Kidney (tissue), 22 donors: ENCODE data around the gene NDUFAF4. TPM values are rescaled to one million over a fixed set of nuclear protein-coding genes. Genes with fewer than 3 reads are reported as not detected.

ENCODE experiments used
- DNase-seq, 5 donors: peaks; one replicate each; pipeline ENCODE4 v3.0.0-alpha.2; 2013 to 2020
- FAIRE-seq: peaks from 2 replicates; lab custom pipeline; 2012; peaks lifted over from hg19 to GRCh38; lab: Jason Lieb, UNC
- H3K27ac ChIP-seq, 2 donors: one replicate each; pipeline ENCODE4 v1.7.0; 2013; ENCODE audit warnings: low read depth in 2 of 2, low read length in 2 of 2, inconsistent platforms in 1 of 2
- H3K27me3 ChIP-seq: one replicate; pipeline ENCODE4 v1.7.1; 2013; ENCODE audit warnings: low read length, inconsistent platforms; ENCODE audit not compliant: control insufficient read depth, insufficient read depth
- H3K36me3 ChIP-seq, 3 donors: one replicate each; pipeline versions ENCODE4 v1.7.0 to v1.7.1; 2013; ENCODE audit warnings: low read length in 3 of 3, control low read depth in 1 of 3, inconsistent platforms in 1 of 3; ENCODE audit not compliant: insufficient read depth in 3 of 3, control insufficient read depth in 2 of 3
- H3K4me1 ChIP-seq, 3 donors: one replicate each; pipeline versions ENCODE4 v1.7.0 to v1.7.1; 2013; ENCODE audit warnings: low read length in 3 of 3, inconsistent platforms in 1 of 3, low read depth in 1 of 3; ENCODE audit not compliant: control insufficient read depth in 2 of 3, insufficient read depth in 2 of 3
- H3K4me3 ChIP-seq, 3 donors: one replicate each; pipeline versions ENCODE4 v1.7.0 to v1.8.1; 2013; ENCODE audit warnings: low read length in 3 of 3, control low read depth in 1 of 3, inconsistent platforms in 1 of 3
- H3K9ac ChIP-seq, 3 donors: one replicate each; pipeline versions ENCODE4 v1.7.0 to v1.7.1; 2013; ENCODE audit warnings: low read length in 3 of 3, control low read depth in 1 of 3, inconsistent platforms in 1 of 3
- H3K9me3 ChIP-seq, 3 donors: one replicate each; pipeline versions ENCODE4 v1.7.0 to v1.7.1; 2013; ENCODE audit warnings: low read length in 3 of 3, control low read depth in 1 of 3, inconsistent platforms in 1 of 3; ENCODE audit not compliant: control insufficient read depth in 2 of 3, insufficient read depth in 1 of 3
- CTCF ChIP-seq: IDR thresholded peaks from 3 replicates; pipeline ENCODE4 v1.5.1; 2012; ENCODE audit warnings: mild to moderate bottlenecking, moderate library complexity, borderline replicate concordance; ENCODE audit not compliant: insufficient read depth; ENCODE audit errors: extremely low read depth
- intact Hi-C: fragments of 100-400 bp; cut with DNase I; formaldehyde crosslinking; loops from one replicate; pipeline ENCODE4 v1.11.1; 2022
- long read RNA-seq, 10 donors: library from polyadenylated mRNA in 1 of 10; unstranded in 1 of 10; transcript quantifications; one replicate each; pipeline ENCODE4 v2.0.0 and lab custom pipeline, GENCODE V29; 2021 to 2026
- polyA plus RNA-seq: library from polyadenylated mRNA; stranded (reverse); fragments of 350-450 nt; fragmentation: Illumina TruSeq; extraction: RNeasy Lipid Tissue Mini Kit (QIAGEN cat#74804); gene quantifications from one replicate; pipeline ENCODE4 v1.2.3, GENCODE V29; 2014; ENCODE audit warnings: low read depth, low replicate concordance; ENCODE audit not compliant: insufficient read depth
- total RNA-seq: library from RNA; stranded (reverse); fragmentation: NEBNext Ultra II Directional; extraction: Animal tissue kit (Norgen Biotek cat#: 25700); gene quantifications from one replicate; pipeline ENCODE4 v1.2.1, GENCODE V29; 2021
- donor health status: control.
- donor health status: control.
- donor health status: control.
- donor health status: control.
- donor health status: control.
- donor health status: DM: yes; HTN: yes; CAD: no.
- donor health status: Normal renal cell carcinoma (clear cell type).

The NDUFAF4 gene
- total RNA-seq (22.9 TPM), polyA plus RNA-seq (81.5 TPM)
- long read RNA-seq, donor 1, transcript NDUFAF4-201 (3 exons, 2,399 nt) = major isoform, 23 of 24 reads
- long read RNA-seq, donor 1, partial matches to known transcripts = 0 of 24 reads
- long read RNA-seq, donor 1, other reads (novel, unspliced or antisense) = 0 of 24 reads
- long read RNA-seq, donor 2, transcript NDUFAF4-201 (3 exons, 2,399 nt) = major isoform, 18 of 19 reads
- long read RNA-seq, donor 2, partial matches to known transcripts = 0 of 19 reads
- long read RNA-seq, donor 2, other reads (novel, unspliced or antisense) = 0 of 19 reads
- long read RNA-seq, donor 3, transcript NDUFAF4-201 (3 exons, 2,399 nt) = major isoform, 36 of 39 reads
- long read RNA-seq, donor 3, partial matches to known transcripts = 0 of 39 reads
- long read RNA-seq, donor 3, other reads (novel, unspliced or antisense) = 0 of 39 reads
- long read RNA-seq, donor 4, transcript NDUFAF4-201 (3 exons, 2,399 nt) = major isoform, 18 of 19 reads
- long read RNA-seq, donor 4, partial matches to known transcripts = 0 of 19 reads
- long read RNA-seq, donor 4, other reads (novel, unspliced or antisense) = 0 of 19 reads
- long read RNA-seq, donor 5, partial matches to known transcripts = 0 of 2 reads
- long read RNA-seq, donor 5, other reads (novel, unspliced or antisense) = 0 of 2 reads
- long read RNA-seq, donor 6, transcript NDUFAF4-201 (3 exons, 2,399 nt) = major isoform, 64 of 69 reads
- long read RNA-seq, donor 6, partial matches to known transcripts = 0 of 69 reads
- long read RNA-seq, donor 6, other reads (novel, unspliced or antisense) = 0 of 69 reads
- long read RNA-seq, donor 7, partial matches to known transcripts = 0 of 4 reads
- long read RNA-seq, donor 7, other reads (novel, unspliced or antisense) = 1 of 4 reads
- long read RNA-seq, donor 8, transcript NDUFAF4-201 (3 exons, 2,399 nt) = major isoform, 21 of 23 reads
- long read RNA-seq, donor 8, partial matches to known transcripts = 0 of 23 reads
- long read RNA-seq, donor 8, other reads (novel, unspliced or antisense) = 0 of 23 reads
- long read RNA-seq, donor 9, transcript NDUFAF4-201 (3 exons, 2,399 nt) = major isoform, 21 of 23 reads
- long read RNA-seq, donor 9, partial matches to known transcripts = 0 of 23 reads
- long read RNA-seq, donor 9, other reads (novel, unspliced or antisense) = 0 of 23 reads
- long read RNA-seq, donor 10, transcript NDUFAF4-201 (3 exons, 2,399 nt) = major isoform, 27 of 28 reads
- long read RNA-seq, donor 10, partial matches to known transcripts = 0 of 28 reads
- long read RNA-seq, donor 10, other reads (novel, unspliced or antisense) = 0 of 28 reads

GRCh38 chr6:96897396-96898240, at the start of gene NDUFAF4:
NDUFAF4 (minus strand) TSS chr6:96897891; CDS start chr6:96897801, 90 bp downstream.
- peak; percentile 97 to 99 (median 98) for DNase-seq
- peak; percentile 91 for TF ChIP-seq CTCF
- no peak for FAIRE-seq
- H3K9ac ChIP-seq = peak within 1 kb of the TSS; percentile 87 to 92 (median 89)
- no peaks in the 10 kb centered on the region for H3K27me3 ChIP-seq
- H3K4me3 ChIP-seq = peak within 1 kb of the TSS; percentile 94 to 96 (median 94)
- H3K27ac ChIP-seq = peak within 1 kb of the TSS; percentile 96 to 98
- H3K36me3 ChIP-seq = peaks cover 3 to 15% (median 10%) of the 10 kb centered on the region in 3 donors
- no peaks in the 10 kb centered on the region for H3K9me3 ChIP-seq
- peaks cover 2 to 13% (median 5%) of the 10 kb centered on the region in 3 donors for H3K4me1 ChIP-seq
- intact Hi-C loops = no loop called here

- Histone ChIP-seq H3K27ac (no peak overlapping the region), H3K27me3 (no peaks in the 10 kb centered on the region), H3K4me3 (no peak overlapping the region), H3K9me3 (no peaks in the 10 kb centered on the region), H3K4me1 (peaks cover 0 to 5% (median 0%) of the 10 kb centered on the region in 3 donors), H3K9ac (no peak overlapping the region), H3K36me3 (no peaks in the 10 kb centered on the region)
- DNase-seq (no peak), FAIRE-seq (no peak)
- intact Hi-C loops = no loop called here
- no peak for TF ChIP-seq CTCF
Observed at GRCh38 chr6:96947055-96947454, 49.4 kb upstream of the NDUFAF4 start.

GRCh38 chr6:96943555-96944215, 46.0 kb upstream of the NDUFAF4 start:
- no peak for FAIRE-seq
- TF ChIP-seq CTCF = no peak

More at GRCh38 chr6:96943555-96944215, 46.0 kb upstream of the NDUFAF4 start:
- intact Hi-C loops = no loop called here
- Histone ChIP-seq H3K4me3 (no peak overlapping the region), H3K9me3 (no peaks in the 10 kb centered on the region), H3K9ac (no peak overlapping the region), H3K27ac (no peak overlapping the region), H3K27me3 (no peaks in the 10 kb centered on the region), H3K36me3 (no peaks in the 10 kb centered on the region), H3K4me1 (peaks cover 0 to 6% (median 0%) of the 10 kb centered on the region in 3 donors)
- DNase-seq = no peak
